ENCODE data around the gene ARHGAP25.

The ARHGAP25 gene

GRCh38 chr2:68734688-68735525, at the start of gene ARHGAP25:
TSS of gene ARHGAP25 (plus strand) at chr2:68734811. CDS start at chr2:68735200, 389 bp downstream.
- TF ChIP-seq CTCF (IDR thresholded peaks at IDR 0.05; ENCODE audit: low read depth, low read length), result no peak

GRCh38 chr2:68686178-68686577, 48.4 kb upstream of the ARHGAP25 start:
- H3K4me3 ChIP-seq (ENCODE audit: low read depth, low read length), result no peak overlapping the region
- no peak for TF ChIP-seq CTCF (IDR thresholded peaks at IDR 0.05; ENCODE audit: low read depth, low read length)

More at GRCh38 chr2:68734688-68735525, at the start of gene ARHGAP25:
- H3K4me3 ChIP-seq (ENCODE audit: low read depth, low read length), result no peak within 1 kb of the TSS

GRCh38 chr2:68687018-68687417, 47.6 kb upstream of the ARHGAP25 start:
- no peak overlapping the region for H3K4me3 ChIP-seq (ENCODE audit: low read depth, low read length)
- TF ChIP-seq CTCF (IDR thresholded peaks at IDR 0.05; ENCODE audit: low read depth, low read length), result no peak

- no peak overlapping the region for H3K4me3 ChIP-seq (ENCODE audit: low read depth, low read length)
- no peak for TF ChIP-seq CTCF (IDR thresholded peaks at IDR 0.05; ENCODE audit: low read depth, low read length)
Observed at GRCh38 chr2:68689553-68690537, 44.8 kb upstream of the ARHGAP25 start.

- no peak overlapping the region for H3K4me3 ChIP-seq (ENCODE audit: low read depth, low read length)
- TF ChIP-seq CTCF (IDR thresholded peaks at IDR 0.05; ENCODE audit: low read depth, low read length), result no peak
Observed at GRCh38 chr2:68690851-68691250, 43.8 kb upstream of the ARHGAP25 start.

GRCh38 chr2:68692511-68692910, 42.1 kb upstream of the ARHGAP25 start:
- no peak overlapping the region for H3K4me3 ChIP-seq (ENCODE audit: low read depth, low read length)
- no peak for TF ChIP-seq CTCF (IDR thresholded peaks at IDR 0.05; ENCODE audit: low read depth, low read length)
